ENCODE measurements around the gene RGS16.

The RGS16 gene

DNA sequence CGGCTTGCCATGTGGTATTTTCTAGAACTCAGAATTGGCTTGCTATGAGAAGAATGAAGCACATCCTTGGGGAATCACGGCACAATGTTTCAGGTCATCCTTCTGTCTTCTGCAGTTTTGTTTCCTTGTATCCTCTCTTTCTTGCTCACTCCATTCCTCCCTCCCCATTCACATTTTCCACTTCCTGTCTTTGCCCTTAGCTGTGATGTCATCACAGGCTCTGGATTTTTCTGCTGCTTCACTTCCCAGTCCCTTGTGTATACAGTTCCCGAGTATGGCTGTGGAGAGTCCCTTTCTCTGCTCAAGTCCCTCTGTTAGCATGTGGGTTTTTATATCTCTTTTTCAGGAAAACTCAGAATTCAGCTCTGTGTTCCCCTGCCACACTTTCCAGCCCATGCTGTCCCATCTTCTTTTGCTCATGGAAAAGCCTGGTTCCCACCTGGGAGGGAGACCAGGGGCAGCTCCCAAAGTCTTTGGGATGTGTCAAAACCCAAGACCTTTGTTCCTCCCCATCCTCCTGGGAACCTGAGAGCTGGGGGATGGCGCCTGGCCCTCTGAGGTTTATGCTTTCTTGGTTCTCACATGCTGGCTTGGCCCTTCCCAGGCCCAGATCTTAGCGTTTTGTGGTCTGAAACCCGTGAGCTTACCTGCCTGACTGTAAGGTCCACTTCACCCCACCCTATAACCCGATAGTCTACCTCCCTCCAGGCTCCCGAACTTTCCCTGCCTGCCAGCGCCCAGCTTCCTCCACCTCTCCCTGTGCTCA lies 4.8 kb upstream of the RGS16 start:
- TF ChIP-seq, protein P1, sequence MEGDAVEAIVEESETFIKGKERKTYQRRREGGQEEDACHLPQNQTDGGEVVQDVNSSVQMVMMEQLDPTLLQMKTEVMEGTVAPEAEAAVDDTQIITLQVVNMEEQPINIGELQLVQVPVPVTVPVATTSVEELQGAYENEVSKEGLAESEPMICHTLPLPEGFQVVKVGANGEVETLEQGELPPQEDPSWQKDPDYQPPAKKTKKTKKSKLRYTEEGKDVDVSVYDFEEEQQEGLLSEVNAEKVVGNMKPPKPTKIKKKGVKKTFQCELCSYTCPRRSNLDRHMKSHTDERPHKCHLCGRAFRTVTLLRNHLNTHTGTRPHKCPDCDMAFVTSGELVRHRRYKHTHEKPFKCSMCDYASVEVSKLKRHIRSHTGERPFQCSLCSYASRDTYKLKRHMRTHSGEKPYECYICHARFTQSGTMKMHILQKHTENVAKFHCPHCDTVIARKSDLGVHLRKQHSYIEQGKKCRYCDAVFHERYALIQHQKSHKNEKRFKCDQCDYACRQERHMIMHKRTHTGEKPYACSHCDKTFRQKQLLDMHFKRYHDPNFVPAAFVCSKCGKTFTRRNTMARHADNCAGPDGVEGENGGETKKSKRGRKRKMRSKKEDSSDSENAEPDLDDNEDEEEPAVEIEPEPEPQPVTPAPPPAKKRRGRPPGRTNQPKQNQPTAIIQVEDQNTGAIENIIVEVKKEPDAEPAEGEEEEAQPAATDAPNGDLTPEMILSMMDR (IDR thresholded peaks at IDR 0.05; ENCODE audit: low read depth, low read length): no peak
- no peak for DNase-seq (ENCODE audit: extremely low read depth, low read depth)

DNA sequence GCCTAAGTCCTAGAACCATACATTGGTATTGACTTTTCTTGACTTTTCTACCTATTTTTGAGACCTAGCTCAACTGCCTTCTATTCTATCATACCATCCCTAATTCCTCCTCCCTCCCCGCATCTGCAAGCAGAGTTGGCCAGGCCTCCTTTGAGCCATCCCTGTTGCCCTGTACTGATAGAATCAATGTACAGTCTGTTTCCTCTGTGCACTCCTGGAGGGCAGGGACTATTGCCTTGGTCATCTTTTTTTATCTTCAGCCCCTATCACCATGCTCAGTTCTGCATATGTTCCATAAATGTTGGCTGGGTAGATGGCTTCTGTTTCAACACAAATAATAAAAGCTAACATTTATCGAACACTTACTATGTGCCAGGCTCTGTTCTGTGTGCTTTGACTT lies 4.0 kb upstream of the RGS16 start:
- TF ChIP-seq, protein P1 (IDR thresholded peaks at IDR 0.05; ENCODE audit: low read depth, low read length): no peak
- no peak for DNase-seq (ENCODE audit: extremely low read depth, low read depth)

DNA sequence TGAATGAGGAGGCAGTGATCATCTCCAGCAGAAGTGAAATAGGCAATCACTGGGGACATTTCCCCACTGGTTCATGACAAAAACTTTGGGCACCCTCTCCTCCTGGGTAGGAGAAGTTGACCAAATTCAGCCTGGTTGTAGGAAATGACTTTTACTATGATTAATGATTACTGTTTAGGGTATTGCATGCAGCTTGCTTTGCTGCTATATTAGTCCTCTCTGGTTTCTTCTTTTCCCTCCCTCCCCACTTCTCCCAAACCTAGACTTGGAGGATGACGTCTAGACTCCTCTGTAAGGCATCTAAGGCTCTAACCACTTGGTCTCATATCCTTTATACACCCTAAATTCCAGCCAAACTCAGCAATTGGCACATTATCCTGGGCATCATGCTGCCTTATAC lies 3.4 kb upstream of the RGS16 start:
- TF ChIP-seq, protein P1 (IDR thresholded peaks at IDR 0.05; ENCODE audit: low read depth, low read length): no peak
- DNase-seq (ENCODE audit: extremely low read depth, low read depth): no peak

DNA sequence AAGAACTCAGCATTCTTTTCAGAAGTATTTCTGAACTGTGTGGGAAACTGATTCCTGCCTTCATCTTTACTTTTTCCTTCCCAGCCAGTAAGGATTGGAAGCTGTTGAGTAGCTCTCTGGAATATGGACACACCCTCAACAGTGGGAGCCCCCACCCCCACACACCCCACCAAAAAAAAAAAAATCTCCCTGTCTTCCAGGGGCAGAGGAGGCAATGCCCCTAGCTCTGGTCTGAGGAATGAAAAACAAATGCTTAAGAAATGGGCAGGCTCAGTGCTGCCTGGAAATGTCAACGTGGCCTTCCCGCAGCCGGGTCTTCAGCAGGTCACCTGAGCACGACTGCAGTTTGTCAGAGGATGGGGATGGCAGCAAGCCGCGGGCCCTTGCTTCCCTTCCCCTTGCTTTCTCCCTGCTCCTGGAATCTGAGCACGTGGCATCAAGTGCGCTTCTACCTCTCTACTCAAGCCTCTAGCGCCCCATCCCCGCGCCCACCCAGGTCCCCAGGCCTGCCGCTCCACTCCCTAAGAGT lies 479 bp downstream of the RGS16 start:
- no peak for DNase-seq (ENCODE audit: extremely low read depth, low read depth)
- TF ChIP-seq, protein P1 (IDR thresholded peaks at IDR 0.05; ENCODE audit: low read depth, low read length): no peak

DNA sequence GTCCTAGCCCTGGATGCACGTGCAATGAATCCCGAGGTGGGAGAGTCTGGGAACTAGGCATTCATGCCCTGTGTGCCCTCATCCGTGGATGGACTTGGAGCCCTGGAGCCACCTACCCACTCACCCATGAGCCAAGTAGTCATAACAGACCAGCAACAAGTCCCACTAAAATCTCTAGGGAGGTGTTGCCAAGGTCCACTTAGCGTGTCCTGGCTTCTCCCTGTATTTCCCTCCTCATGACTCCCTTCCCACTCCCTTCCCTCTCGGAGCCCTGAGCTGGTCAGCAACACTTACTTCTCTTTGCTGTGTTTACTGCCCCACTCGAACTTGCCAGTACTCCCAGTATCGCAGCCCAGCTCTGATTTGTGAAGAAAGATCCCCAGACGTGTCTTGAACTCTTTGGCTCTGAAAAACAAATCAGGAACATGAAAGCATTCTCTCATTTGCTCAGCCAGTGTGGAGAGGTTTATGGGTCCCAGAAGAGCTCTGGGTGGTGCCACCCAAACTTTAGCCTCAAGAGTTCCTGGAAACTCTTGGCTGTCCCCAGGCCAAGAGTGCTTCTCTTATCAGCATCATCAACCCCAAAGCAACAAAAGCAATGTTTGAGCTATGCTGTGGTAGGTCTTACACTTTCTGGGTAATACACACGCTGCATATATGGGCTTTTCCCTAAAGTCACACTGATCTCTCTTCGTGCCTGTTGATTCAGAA lies 1.1 kb downstream of the RGS16 start:
- no peak for DNase-seq (ENCODE audit: extremely low read depth, low read depth)
- TF ChIP-seq, protein P1 (IDR thresholded peaks at IDR 0.05; ENCODE audit: low read depth, low read length): no peak

DNA sequence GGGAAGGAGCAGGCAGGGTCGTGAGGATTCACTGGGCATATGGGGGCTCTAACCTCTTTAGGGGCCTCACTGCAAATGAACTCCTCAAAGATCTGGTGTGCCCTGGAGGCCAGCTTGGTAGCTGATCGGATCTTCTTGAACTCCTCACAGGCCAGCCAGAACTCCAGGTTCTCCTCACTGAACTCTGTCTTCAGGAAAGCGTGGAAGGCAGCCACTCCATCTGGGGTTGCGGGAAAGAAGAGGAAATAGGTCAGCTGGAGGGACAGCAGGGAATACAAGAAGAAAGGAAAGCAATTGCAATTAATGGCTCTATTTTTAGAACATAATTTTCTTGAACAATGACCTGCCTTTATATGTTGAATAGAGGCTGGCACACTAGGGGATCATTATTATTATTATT lies 2.3 kb downstream of the RGS16 start:
- DNase-seq (ENCODE audit: extremely low read depth, low read depth): no peak
- TF ChIP-seq, protein P1 (IDR thresholded peaks at IDR 0.05; ENCODE audit: low read depth, low read length): no peak

DNA sequence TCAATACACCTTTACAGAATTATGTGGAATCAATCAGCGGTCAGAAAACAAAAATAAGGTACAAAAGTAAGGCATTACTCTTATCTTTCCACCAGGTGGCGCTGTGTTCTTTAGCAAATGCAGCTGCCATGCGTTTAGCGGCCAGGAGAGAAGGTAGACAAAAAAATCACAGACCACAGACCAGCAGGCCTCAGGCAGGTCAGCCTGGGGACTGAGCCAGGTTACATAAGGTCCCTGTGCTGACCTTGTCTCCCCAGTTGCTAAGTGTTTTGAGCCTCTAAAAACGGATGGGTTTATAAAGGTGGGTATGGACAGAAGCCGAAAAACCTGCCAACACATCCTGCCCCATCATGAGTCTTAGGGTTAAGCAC lies 2.8 kb downstream of the RGS16 start:
- peak; percentile 50 for DNase-seq (ENCODE audit: extremely low read depth, low read depth)
- TF ChIP-seq, protein P1 (IDR thresholded peaks at IDR 0.05; ENCODE audit: low read depth, low read length): peak; percentile 68
